ENCODE measurements around the gene SGK1.

DNA sequence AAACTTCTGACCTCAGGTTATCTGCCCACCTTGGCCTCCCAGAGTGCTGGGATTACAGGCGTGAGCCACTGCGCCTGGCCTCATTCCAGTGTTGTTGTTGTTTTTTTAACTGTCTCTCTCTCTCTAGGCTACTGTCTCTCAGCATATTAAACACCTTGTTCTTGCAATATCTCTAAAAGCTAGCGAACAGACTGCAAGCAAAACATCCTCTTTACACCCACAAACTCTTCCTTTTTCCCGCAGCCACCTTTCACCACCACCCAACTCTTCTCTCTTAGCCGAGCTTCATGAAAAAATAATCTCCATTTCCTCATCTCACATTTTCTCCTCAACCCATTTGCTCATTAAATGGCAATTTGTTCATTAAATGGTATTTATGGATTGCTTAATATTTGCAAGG is 45.5 kb downstream of the SGK1 start:
- TF ChIP-seq, protein P1, sequence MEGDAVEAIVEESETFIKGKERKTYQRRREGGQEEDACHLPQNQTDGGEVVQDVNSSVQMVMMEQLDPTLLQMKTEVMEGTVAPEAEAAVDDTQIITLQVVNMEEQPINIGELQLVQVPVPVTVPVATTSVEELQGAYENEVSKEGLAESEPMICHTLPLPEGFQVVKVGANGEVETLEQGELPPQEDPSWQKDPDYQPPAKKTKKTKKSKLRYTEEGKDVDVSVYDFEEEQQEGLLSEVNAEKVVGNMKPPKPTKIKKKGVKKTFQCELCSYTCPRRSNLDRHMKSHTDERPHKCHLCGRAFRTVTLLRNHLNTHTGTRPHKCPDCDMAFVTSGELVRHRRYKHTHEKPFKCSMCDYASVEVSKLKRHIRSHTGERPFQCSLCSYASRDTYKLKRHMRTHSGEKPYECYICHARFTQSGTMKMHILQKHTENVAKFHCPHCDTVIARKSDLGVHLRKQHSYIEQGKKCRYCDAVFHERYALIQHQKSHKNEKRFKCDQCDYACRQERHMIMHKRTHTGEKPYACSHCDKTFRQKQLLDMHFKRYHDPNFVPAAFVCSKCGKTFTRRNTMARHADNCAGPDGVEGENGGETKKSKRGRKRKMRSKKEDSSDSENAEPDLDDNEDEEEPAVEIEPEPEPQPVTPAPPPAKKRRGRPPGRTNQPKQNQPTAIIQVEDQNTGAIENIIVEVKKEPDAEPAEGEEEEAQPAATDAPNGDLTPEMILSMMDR (IDR thresholded peaks at IDR 0.05; ENCODE audit: low read length), result no peak
- TF ChIP-seq EZH2 (IDR thresholded peaks at IDR 0.05; ENCODE audit: borderline replicate concordance, low read length), result no peak
